ENCODE results near the gene NUP54.

Gene NUP54

GRCh38 chr4:76105652-76106051, 42.5 kb downstream of the NUP54 start:
- TF ChIP-seq EZH2phosphoT487 (IDR thresholded peaks at IDR 0.05; ENCODE audit: low read depth) (no peak), CTCF (IDR thresholded peaks at IDR 0.05; ENCODE audit: low read depth, low read length) (peak; percentile 22; the same call in 1 of the 2 replicates)
- Histone ChIP-seq H3K9ac (ENCODE audit: low read length) (no peak overlapping the region), H2AFZ (ENCODE audit: low read depth, low read length) (no peak overlapping the region), H3K79me2 (ENCODE audit: low read length) (no peaks in the 10 kb centered on the region), H3K4me3 (ENCODE audit: low read length) (no peak overlapping the region), H3K9me3 (ENCODE audit: insufficient read depth, low read length) (no peaks in the 10 kb centered on the region), H3K4me2 (ENCODE audit: low read length) (no peak overlapping the region), H3K27ac (ENCODE audit: low read length) (no peak overlapping the region), H3K27me3 (ENCODE audit: low read depth, low read length) (no peaks in the 10 kb centered on the region), H3K4me1 (ENCODE audit: low read length) (no peaks in the 10 kb centered on the region), H4K20me1 (ENCODE audit: insufficient read depth, low read length) (no peaks in the 10 kb centered on the region), H3K36me3 (replicated peaks; ENCODE audit: low read depth, low read length) (no peaks in the 10 kb centered on the region)

- no peaks in the 10 kb centered on the region for H3K36me3 ChIP-seq (replicated peaks; ENCODE audit: low read depth, low read length)
- TF ChIP-seq CTCF (IDR thresholded peaks at IDR 0.05; ENCODE audit: low read depth, low read length) (no peak), EZH2phosphoT487 (IDR thresholded peaks at IDR 0.05; ENCODE audit: low read depth) (no peak)
- no peak overlapping the region for H3K4me3 ChIP-seq (ENCODE audit: low read length)
- H3K79me2 ChIP-seq (ENCODE audit: low read length), result no peaks in the 10 kb centered on the region
- H4K20me1 ChIP-seq (ENCODE audit: insufficient read depth, low read length), result no peaks in the 10 kb centered on the region
- no peaks in the 10 kb centered on the region for H3K9me3 ChIP-seq (ENCODE audit: insufficient read depth, low read length)
- no peaks in the 10 kb centered on the region for H3K27me3 ChIP-seq (ENCODE audit: low read depth, low read length)
- no peak overlapping the region for H3K9ac ChIP-seq (ENCODE audit: low read length)
- no peaks in the 10 kb centered on the region for H3K4me1 ChIP-seq (ENCODE audit: low read length)
- H2AFZ ChIP-seq (ENCODE audit: low read depth, low read length), result 0 out of 2 replicates have a peak overlapping the region, but pooled peaks have one; percentile 4
- H3K4me2 ChIP-seq (ENCODE audit: low read length), result no peak overlapping the region
- no peak overlapping the region for H3K27ac ChIP-seq (ENCODE audit: low read length)
Measured at GRCh38 chr4:76096076-76096475, 52.1 kb downstream of the NUP54 start.

- Histone ChIP-seq H3K4me2 (ENCODE audit: low read length) (no peak overlapping the region), H3K79me2 (ENCODE audit: low read length) (no peaks in the 10 kb centered on the region), H3K36me3 (replicated peaks; ENCODE audit: low read depth, low read length) (no peaks in the 10 kb centered on the region), H4K20me1 (ENCODE audit: insufficient read depth, low read length) (no peaks in the 10 kb centered on the region), H3K27me3 (ENCODE audit: low read depth, low read length) (no peaks in the 10 kb centered on the region), H3K27ac (ENCODE audit: low read length) (no peak overlapping the region), H3K4me3 (ENCODE audit: low read length) (no peak overlapping the region), H3K9me3 (ENCODE audit: insufficient read depth, low read length) (no peaks in the 10 kb centered on the region), H3K4me1 (ENCODE audit: low read length) (peaks cover 3% of the 10 kb centered on the region), H2AFZ (ENCODE audit: low read depth, low read length) (no peak overlapping the region), H3K9ac (ENCODE audit: low read length) (no peak overlapping the region)
- TF ChIP-seq EZH2phosphoT487 (IDR thresholded peaks at IDR 0.05; ENCODE audit: low read depth) (no peak), CTCF (IDR thresholded peaks at IDR 0.05; ENCODE audit: low read depth, low read length) (no peak)
Measured at GRCh38 chr4:76095568-76095967, 52.6 kb downstream of the NUP54 start.

- TF ChIP-seq EZH2phosphoT487 (IDR thresholded peaks at IDR 0.05; ENCODE audit: low read depth) (no peak), CTCF (IDR thresholded peaks at IDR 0.05; ENCODE audit: low read depth, low read length) (no peak)
- H3K79me2 ChIP-seq (ENCODE audit: low read length), result no peaks in the 10 kb centered on the region
- 0 out of 2 replicates have a peak overlapping the region, but pooled peaks have one; percentile 83 for H2AFZ ChIP-seq (ENCODE audit: low read depth, low read length)
- no peaks in the 10 kb centered on the region for H3K36me3 ChIP-seq (replicated peaks; ENCODE audit: low read depth, low read length)
- no peak overlapping the region for H3K9ac ChIP-seq (ENCODE audit: low read length)
- H3K27me3 ChIP-seq (ENCODE audit: low read depth, low read length), result no peaks in the 10 kb centered on the region
- no peak overlapping the region for H3K4me3 ChIP-seq (ENCODE audit: low read length)
- H3K4me1 ChIP-seq (ENCODE audit: low read length), result peaks cover 23% of the 10 kb centered on the region
- H3K9me3 ChIP-seq (ENCODE audit: insufficient read depth, low read length), result no peaks in the 10 kb centered on the region
- H4K20me1 ChIP-seq (ENCODE audit: insufficient read depth, low read length), result no peaks in the 10 kb centered on the region
- H3K27ac ChIP-seq (ENCODE audit: low read length), result no peak overlapping the region
- no peak overlapping the region for H3K4me2 ChIP-seq (ENCODE audit: low read length)
Measured at GRCh38 chr4:76091052-76091451, 57.1 kb downstream of the NUP54 start.
